ENCODE measurements around the gene CFAP54. TPM values are rescaled to one million over a fixed set of nuclear protein-coding genes. Genes with fewer than 3 reads are reported as not detected.
A peak's percentile ranks its signal among the peaks of the same experiment; 100 is the strongest.

Gene CFAP54
- total and polyA plus RNA-seq, 2 experiments from 2014 or later, result 0.07 to 0.76 TPM

DNA sequence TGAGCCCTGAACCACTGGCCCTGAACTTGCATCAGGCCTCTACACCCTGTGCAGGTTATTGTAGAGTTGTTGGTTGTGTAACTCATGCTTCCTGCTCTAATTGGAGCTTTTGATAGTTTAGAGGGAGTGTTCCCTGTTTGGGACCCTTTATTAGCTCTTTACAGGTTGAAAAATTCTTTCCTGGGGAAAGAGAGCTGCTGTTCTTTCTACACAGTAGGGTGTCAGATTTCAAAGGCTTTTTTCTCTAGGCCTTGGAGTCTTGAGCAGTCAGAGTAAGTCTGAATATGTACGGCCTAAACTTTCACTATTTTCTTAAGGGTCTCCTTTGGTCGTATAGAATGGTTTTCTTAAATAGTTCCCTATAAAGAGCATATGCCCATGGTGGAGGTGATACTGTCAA lies 356.9 kb downstream of the CFAP54 start (continued):
- TF ChIP-seq, protein P1, sequence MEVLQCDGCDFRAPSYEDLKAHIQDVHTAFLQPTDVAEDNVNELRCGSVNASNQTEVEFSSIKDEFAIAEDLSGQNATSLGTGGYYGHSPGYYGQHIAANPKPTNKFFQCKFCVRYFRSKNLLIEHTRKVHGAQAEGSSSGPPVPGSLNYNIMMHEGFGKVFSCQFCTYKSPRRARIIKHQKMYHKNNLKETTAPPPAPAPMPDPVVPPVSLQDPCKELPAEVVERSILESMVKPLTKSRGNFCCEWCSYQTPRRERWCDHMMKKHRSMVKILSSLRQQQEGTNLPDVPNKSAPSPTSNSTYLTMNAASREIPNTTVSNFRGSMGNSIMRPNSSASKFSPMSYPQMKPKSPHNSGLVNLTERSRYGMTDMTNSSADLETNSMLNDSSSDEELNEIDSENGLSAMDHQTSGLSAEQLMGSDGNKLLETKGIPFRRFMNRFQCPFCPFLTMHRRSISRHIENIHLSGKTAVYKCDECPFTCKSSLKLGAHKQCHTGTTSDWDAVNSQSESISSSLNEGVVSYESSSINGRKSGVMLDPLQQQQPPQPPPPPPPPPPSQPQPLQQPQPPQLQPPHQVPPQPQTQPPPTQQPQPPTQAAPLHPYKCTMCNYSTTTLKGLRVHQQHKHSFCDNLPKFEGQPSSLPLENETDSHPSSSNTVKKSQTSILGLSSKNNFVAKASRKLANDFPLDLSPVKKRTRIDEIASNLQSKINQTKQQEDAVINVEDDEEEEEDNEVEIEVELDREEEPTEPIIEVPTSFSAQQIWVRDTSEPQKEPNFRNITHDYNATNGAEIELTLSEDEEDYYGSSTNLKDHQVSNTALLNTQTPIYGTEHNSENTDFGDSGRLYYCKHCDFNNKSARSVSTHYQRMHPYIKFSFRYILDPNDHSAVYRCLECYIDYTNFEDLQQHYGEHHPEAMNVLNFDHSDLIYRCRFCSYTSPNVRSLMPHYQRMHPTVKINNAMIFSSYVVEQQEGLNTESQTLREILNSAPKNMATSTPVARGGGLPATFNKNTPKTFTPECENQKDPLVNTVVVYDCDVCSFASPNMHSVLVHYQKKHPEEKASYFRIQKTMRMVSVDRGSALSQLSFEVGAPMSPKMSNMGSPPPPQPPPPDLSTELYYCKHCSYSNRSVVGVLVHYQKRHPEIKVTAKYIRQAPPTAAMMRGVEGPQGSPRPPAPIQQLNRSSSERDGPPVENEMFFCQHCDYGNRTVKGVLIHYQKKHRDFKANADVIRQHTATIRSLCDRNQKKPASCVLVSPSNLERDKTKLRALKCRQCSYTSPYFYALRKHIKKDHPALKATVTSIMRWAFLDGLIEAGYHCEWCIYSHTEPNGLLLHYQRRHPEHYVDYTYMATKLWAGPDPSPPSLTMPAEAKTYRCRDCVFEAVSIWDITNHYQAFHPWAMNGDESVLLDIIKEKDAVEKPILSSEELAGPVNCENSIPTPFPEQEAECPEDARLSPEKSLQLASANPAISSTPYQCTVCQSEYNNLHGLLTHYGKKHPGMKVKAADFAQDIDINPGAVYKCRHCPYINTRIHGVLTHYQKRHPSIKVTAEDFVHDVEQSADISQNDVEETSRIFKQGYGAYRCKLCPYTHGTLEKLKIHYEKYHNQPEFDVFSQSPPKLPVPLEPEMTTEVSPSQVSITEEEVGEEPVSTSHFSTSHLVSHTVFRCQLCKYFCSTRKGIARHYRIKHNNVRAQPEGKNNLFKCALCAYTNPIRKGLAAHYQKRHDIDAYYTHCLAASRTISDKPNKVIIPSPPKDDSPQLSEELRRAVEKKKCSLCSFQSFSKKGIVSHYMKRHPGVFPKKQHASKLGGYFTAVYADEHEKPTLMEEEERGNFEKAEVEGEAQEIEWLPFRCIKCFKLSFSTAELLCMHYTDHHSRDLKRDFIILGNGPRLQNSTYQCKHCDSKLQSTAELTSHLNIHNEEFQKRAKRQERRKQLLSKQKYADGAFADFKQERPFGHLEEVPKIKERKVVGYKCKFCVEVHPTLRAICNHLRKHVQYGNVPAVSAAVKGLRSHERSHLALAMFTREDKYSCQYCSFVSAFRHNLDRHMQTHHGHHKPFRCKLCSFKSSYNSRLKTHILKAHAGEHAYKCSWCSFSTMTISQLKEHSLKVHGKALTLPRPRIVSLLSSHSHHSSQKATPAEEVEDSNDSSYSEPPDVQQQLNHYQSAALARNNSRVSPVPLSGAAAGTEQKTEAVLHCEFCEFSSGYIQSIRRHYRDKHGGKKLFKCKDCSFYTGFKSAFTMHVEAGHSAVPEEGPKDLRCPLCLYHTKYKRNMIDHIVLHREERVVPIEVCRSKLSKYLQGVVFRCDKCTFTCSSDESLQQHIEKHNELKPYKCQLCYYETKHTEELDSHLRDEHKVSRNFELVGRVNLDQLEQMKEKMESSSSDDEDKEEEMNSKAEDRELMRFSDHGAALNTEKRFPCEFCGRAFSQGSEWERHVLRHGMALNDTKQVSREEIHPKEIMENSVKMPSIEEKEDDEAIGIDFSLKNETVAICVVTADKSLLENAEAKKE (CRISPR knock-in tag; IDR thresholded peaks at IDR 0.05), result no peak
- TF ChIP-seq JUNB (IDR thresholded peaks at IDR 0.05; ENCODE audit: unreplicated experiment), result no peak
- no peak for TF ChIP-seq EZH2 (IDR thresholded peaks at IDR 0.05; ENCODE audit: low read depth, unreplicated experiment)
- no peak for TF ChIP-seq CREB1 (CRISPR knock-in tag; IDR thresholded peaks at IDR 0.05; ENCODE audit: low read depth)
- no peak for TF ChIP-seq NANOG (IDR thresholded peaks at IDR 0.05; ENCODE audit: borderline replicate concordance)
- TF ChIP-seq, protein P2, sequence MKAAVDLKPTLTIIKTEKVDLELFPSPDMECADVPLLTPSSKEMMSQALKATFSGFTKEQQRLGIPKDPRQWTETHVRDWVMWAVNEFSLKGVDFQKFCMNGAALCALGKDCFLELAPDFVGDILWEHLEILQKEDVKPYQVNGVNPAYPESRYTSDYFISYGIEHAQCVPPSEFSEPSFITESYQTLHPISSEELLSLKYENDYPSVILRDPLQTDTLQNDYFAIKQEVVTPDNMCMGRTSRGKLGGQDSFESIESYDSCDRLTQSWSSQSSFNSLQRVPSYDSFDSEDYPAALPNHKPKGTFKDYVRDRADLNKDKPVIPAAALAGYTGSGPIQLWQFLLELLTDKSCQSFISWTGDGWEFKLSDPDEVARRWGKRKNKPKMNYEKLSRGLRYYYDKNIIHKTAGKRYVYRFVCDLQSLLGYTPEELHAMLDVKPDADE (IDR thresholded peaks at IDR 0.05), result no peak

DNA sequence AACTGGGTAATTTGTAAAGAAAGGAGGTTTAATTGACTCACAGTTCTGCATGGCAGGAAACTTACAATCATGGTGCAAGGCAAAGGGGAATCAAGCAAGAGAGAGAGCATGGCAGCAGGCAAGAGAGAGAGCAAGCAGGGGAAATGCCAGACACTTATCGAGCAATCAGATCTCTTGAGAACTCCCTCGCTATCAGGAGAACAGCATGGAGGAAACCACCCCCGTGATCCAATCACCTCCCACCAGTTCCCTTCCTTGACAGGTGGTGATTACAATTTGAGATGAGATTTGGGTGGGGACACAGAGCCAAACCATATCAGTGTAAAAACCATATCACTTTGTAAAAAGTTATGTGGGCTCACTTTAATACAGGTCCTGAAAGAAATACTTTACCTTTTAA lies 361.3 kb downstream of the CFAP54 start:
- no peak for DNase-seq (ENCODE audit: low spot score)
- Histone ChIP-seq H2AFZ (peak overlapping the region; percentile 67; the same call in 1 of the 2 replicates), H3K27me3 (ENCODE audit: insufficient read depth) (no peaks in the 10 kb centered on the region), H3F3A (replicated peaks; ENCODE audit: low read depth) (no peaks in the 10 kb centered on the region), H3K4me2 (no peak overlapping the region), H3K27ac (ENCODE audit: low read depth) (no peak overlapping the region), H3K4me1 (ENCODE audit: insufficient read depth) (peaks cover 8% of the 10 kb centered on the region; the same call in 1 of the 2 replicates), H3K79me2 (replicated peaks; ENCODE audit: insufficient read depth) (no peaks in the 10 kb centered on the region), H3K36me3 (ENCODE audit: insufficient read depth) (no peaks in the 10 kb centered on the region), H3K4me3 (no peak overlapping the region), H3K9me2 (ENCODE audit: insufficient read depth) (no peaks in the 10 kb centered on the region), H4K20me1 (replicated peaks; ENCODE audit: insufficient read depth) (no peaks in the 10 kb centered on the region)
- H3K4me3 Mint-ChIP-seq, result no peak overlapping the region
- peaks cover 2% of the 10 kb centered on the region; the same call in 1 of the 3 replicates for H3K9me3 Mint-ChIP-seq
- H3K27me3 Mint-ChIP-seq (ENCODE audit: insufficient read depth, low read depth, poor library complexity), result no peaks in the 10 kb centered on the region
- H3K36me3 Mint-ChIP-seq (ENCODE audit: low read depth), result no peaks in the 10 kb centered on the region
- no peak for ATAC-seq
- H3K27ac Mint-ChIP-seq, result no peak overlapping the region
- peaks cover 14% of the 10 kb centered on the region; the same call in 2 of the 3 replicates for H3K4me1 Mint-ChIP-seq
- TF ChIP-seq EZH2phosphoT487 (IDR thresholded peaks at IDR 0.05; ENCODE audit: unreplicated experiment) (no peak), STAT1 (IDR thresholded peaks at IDR 0.05; ENCODE audit: unreplicated experiment) (no peak), NANOG (IDR thresholded peaks at IDR 0.05; ENCODE audit: borderline replicate concordance) (no peak), JUNB (IDR thresholded peaks at IDR 0.05; ENCODE audit: unreplicated experiment) (no peak), POLR2AphosphoS5 (IDR thresholded peaks at IDR 0.05; ENCODE audit: low read depth) (no peak), EZH2 (IDR thresholded peaks at IDR 0.05; ENCODE audit: low read depth, unreplicated experiment) (no peak), ZNF331 (CRISPR knock-in tag; IDR thresholded peaks at IDR 0.05; ENCODE audit: low read depth) (no peak), CREB1 (CRISPR knock-in tag; IDR thresholded peaks at IDR 0.05; ENCODE audit: low read depth) (no peak)
- TF ChIP-seq, protein P3, sequence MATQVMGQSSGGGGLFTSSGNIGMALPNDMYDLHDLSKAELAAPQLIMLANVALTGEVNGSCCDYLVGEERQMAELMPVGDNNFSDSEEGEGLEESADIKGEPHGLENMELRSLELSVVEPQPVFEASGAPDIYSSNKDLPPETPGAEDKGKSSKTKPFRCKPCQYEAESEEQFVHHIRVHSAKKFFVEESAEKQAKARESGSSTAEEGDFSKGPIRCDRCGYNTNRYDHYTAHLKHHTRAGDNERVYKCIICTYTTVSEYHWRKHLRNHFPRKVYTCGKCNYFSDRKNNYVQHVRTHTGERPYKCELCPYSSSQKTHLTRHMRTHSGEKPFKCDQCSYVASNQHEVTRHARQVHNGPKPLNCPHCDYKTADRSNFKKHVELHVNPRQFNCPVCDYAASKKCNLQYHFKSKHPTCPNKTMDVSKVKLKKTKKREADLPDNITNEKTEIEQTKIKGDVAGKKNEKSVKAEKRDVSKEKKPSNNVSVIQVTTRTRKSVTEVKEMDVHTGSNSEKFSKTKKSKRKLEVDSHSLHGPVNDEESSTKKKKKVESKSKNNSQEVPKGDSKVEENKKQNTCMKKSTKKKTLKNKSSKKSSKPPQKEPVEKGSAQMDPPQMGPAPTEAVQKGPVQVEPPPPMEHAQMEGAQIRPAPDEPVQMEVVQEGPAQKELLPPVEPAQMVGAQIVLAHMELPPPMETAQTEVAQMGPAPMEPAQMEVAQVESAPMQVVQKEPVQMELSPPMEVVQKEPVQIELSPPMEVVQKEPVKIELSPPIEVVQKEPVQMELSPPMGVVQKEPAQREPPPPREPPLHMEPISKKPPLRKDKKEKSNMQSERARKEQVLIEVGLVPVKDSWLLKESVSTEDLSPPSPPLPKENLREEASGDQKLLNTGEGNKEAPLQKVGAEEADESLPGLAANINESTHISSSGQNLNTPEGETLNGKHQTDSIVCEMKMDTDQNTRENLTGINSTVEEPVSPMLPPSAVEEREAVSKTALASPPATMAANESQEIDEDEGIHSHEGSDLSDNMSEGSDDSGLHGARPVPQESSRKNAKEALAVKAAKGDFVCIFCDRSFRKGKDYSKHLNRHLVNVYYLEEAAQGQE (IDR thresholded peaks at IDR 0.05; ENCODE audit: unreplicated experiment), result no peak
- TF ChIP-seq, protein P4, sequence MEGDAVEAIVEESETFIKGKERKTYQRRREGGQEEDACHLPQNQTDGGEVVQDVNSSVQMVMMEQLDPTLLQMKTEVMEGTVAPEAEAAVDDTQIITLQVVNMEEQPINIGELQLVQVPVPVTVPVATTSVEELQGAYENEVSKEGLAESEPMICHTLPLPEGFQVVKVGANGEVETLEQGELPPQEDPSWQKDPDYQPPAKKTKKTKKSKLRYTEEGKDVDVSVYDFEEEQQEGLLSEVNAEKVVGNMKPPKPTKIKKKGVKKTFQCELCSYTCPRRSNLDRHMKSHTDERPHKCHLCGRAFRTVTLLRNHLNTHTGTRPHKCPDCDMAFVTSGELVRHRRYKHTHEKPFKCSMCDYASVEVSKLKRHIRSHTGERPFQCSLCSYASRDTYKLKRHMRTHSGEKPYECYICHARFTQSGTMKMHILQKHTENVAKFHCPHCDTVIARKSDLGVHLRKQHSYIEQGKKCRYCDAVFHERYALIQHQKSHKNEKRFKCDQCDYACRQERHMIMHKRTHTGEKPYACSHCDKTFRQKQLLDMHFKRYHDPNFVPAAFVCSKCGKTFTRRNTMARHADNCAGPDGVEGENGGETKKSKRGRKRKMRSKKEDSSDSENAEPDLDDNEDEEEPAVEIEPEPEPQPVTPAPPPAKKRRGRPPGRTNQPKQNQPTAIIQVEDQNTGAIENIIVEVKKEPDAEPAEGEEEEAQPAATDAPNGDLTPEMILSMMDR (conservative IDR thresholded peaks at IDR 0.05; ENCODE audit: low read depth in 2 of 2), result no peak
